GM12891 (cell line): Measurements from ENCODE around the gene PIPOX.

Experiments
- DNase-seq: peaks from one replicate; pipeline ENCODE4 v3.0.0; 2011; ENCODE audit warnings: low spot score; ENCODE audit not compliant: insufficient read length
- FAIRE-seq: peaks from 2 replicates; lab custom pipeline; 2011; peaks lifted over from hg19 to GRCh38; lab: Jason Lieb, UNC
- PAX5 ChIP-seq: IDR thresholded peaks from 2 replicates; pipeline ENCODE4 v1.6.1; 2011; ENCODE audit warnings: low read length, moderate library complexity, mild to moderate bottlenecking; ENCODE audit not compliant: insufficient read depth, severe bottlenecking
- POLR2A ChIP-seq: IDR thresholded peaks from 2 replicates; pipeline ENCODE4 v1.6.1; 2011; ENCODE audit warnings: low read depth, low read length, control low read depth
- POLR2AphosphoS5 ChIP-seq: IDR thresholded peaks from 2 replicates; pipeline ENCODE4 v1.6.1; 2011; ENCODE audit warnings: low read depth, low read length, control low read depth
- POU2F2 ChIP-seq: IDR thresholded peaks from 2 replicates; pipeline ENCODE4 v1.6.1; 2011; ENCODE audit warnings: low read depth, mild to moderate bottlenecking, control low read depth, low read length, moderate library complexity
- SPI1 ChIP-seq: IDR thresholded peaks from 2 replicates; pipeline ENCODE4 v1.6.1; 2011; ENCODE audit warnings: low read depth, low read length, control low read depth
- TAF1 ChIP-seq: IDR thresholded peaks from 2 replicates; pipeline ENCODE4 v1.6.1; 2011; ENCODE audit warnings: low read depth, low read length, control low read depth

Gene PIPOX

DNA sequence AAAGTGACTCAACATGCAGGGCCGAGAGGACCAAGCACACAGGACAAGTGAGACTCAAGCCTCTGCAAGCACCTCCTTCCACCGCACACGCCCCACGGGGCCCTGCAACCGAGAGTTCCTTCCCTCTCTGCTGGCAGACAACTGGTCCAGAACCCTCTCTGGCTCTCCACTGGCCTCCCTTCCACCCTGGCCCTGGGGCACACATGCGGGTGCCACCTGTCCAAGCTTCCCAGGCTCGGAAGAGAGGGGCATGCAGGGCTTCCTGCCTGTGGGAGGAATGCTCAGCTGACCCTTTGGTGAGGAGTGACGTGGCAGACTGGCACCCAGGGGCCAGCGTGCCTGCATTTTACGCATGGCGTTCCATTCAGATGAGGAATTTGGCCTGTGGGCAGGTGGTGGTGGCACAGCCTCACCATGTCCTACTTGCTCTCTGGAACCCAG lies 59.8 kb downstream of the PIPOX start:
- TF ChIP-seq POLR2AphosphoS5, result no peak
- DNase-seq, result no peak
- FAIRE-seq, result no peak

DNA sequence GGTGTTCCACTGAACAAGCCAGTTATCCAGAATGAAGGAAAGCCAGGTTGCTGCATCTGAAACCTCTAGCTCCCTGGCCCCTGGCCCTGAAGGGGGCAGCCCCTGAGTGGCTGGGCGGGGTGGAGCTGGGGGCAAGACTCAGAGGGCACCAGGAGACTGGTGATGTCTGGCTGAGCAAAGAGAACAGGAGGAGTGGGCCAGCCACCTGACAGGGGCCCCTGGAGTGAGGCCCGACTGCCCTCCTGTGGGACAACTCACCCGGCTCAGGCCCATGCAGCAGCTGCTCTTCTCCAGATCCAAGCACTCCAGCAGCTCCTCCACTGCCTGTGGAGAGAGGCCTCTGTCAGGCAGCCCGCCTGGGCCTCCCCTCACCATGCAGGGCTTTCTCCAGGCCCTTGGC lies 60.4 kb downstream of the PIPOX start:
- no peak for DNase-seq
- FAIRE-seq, result no peak
- TF ChIP-seq POLR2A (no peak), SPI1 (no peak), POU2F2 (no peak), TAF1 (no peak), POLR2AphosphoS5 (no peak), PAX5 (no peak)
